Effector memory CD4-positive, alpha-beta T cell (primary cell): ENCODE results near the gene GSTP1.
"Not testable (repeated sequence)": the region's sequence is repeated elsewhere in the genome, so short reads cannot be mapped to it uniquely, and the experiment has no call there.

Experiments used
- DNase-seq, 3 donors: peaks; one replicate each; pipeline ENCODE4 v3.0.0-alpha.2; 2020
- H3K27ac ChIP-seq: 2 replicates; pipeline ENCODE4 v1.7.0; 2013; ENCODE audit warnings: mild to moderate bottlenecking, low read length, moderate library complexity; ENCODE audit not compliant: insufficient read depth, poor library complexity, severe bottlenecking
- H3K27me3 ChIP-seq: replicated peaks from 2 replicates; pipeline ENCODE4 v1.7.0; 2013; ENCODE audit warnings: mild to moderate bottlenecking, low read length; ENCODE audit not compliant: insufficient read depth, control insufficient read depth, poor library complexity, severe bottlenecking
- H3K36me3 ChIP-seq: 2 replicates; pipeline ENCODE4 v1.7.0; 2013; ENCODE audit warnings: mild to moderate bottlenecking, low read length, moderate library complexity; ENCODE audit not compliant: control insufficient read depth, insufficient read depth
- H3K4me1 ChIP-seq: 2 replicates; pipeline ENCODE4 v1.7.0; 2013; ENCODE audit warnings: low read length, mild to moderate bottlenecking; ENCODE audit not compliant: control insufficient read depth, insufficient read depth, poor library complexity, severe bottlenecking
- H3K4me3 ChIP-seq: 2 replicates; pipeline ENCODE4 v1.7.0; 2013; ENCODE audit warnings: low read length, low read depth, mild to moderate bottlenecking; ENCODE audit not compliant: insufficient read depth, poor library complexity, severe bottlenecking
- H3K9me3 ChIP-seq: 2 replicates; pipeline ENCODE4 v1.7.0; 2013; ENCODE audit warnings: mild to moderate bottlenecking, low read length, moderate library complexity; ENCODE audit not compliant: control insufficient read depth

GSTP1 gene

GRCh38 chr11:67562963-67563704 lies 20.5 kb upstream of the GSTP1 start:
- H3K4me3 ChIP-seq, result no peak overlapping the region

GRCh38 chr11:67563705-67564114 lies 19.9 kb upstream of the GSTP1 start:
- H3K9me3 ChIP-seq, H3K4me1 ChIP-seq, H3K27me3 ChIP-seq, H3K27ac ChIP-seq, DNase-seq, H3K4me3 ChIP-seq, H3K36me3 ChIP-seq: not testable (repeated sequence)

More at GRCh38 chr11:67562963-67563704, 20.5 kb upstream of the GSTP1 start:
- H3K9me3 ChIP-seq, result no peaks in the 10 kb centered on the region
- H3K27me3 ChIP-seq, result no peaks in the 10 kb centered on the region
- no peaks in the 10 kb centered on the region for H3K36me3 ChIP-seq
- H3K27ac ChIP-seq, result no peak overlapping the region
- H3K4me1 ChIP-seq, result no peaks in the 10 kb centered on the region
- DNase-seq, result no peak

- Histone ChIP-seq H3K4me3 (no peak overlapping the region), H3K36me3 (no peaks in the 10 kb centered on the region), H3K4me1 (no peaks in the 10 kb centered on the region), H3K27ac (no peak overlapping the region), H3K27me3 (no peaks in the 10 kb centered on the region), H3K9me3 (no peaks in the 10 kb centered on the region)
- no peak for DNase-seq
Measured at GRCh38 chr11:67564230-67564629, 19.4 kb upstream of the GSTP1 start.

- Histone ChIP-seq H3K27ac (no peak overlapping the region), H3K27me3 (no peaks in the 10 kb centered on the region), H3K4me3 (no peak overlapping the region), H3K4me1 (no peaks in the 10 kb centered on the region), H3K9me3 (no peaks in the 10 kb centered on the region), H3K36me3 (no peaks in the 10 kb centered on the region)
- no peak for DNase-seq
Measured at GRCh38 chr11:67571443-67571842, 12.2 kb upstream of the GSTP1 start.

GRCh38 chr11:67572305-67572704 lies 11.3 kb upstream of the GSTP1 start:
- no peaks in the 10 kb centered on the region for H3K4me1 ChIP-seq
- DNase-seq, result no peak
- H3K27ac ChIP-seq, result no peak overlapping the region
- H3K27me3 ChIP-seq, result no peaks in the 10 kb centered on the region
- H3K4me3 ChIP-seq, result no peak overlapping the region
- no peaks in the 10 kb centered on the region for H3K36me3 ChIP-seq
- no peaks in the 10 kb centered on the region for H3K9me3 ChIP-seq

GRCh38 chr11:67572747-67573419 lies 10.7 kb upstream of the GSTP1 start:
- Histone ChIP-seq H3K4me1 (no peaks in the 10 kb centered on the region), H3K27ac (no peak overlapping the region)
- no peak for DNase-seq

GRCh38 chr11:67574938-67575337 lies 8.7 kb upstream of the GSTP1 start:
- Histone ChIP-seq H3K27ac (no peak overlapping the region), H3K27me3 (no peaks in the 10 kb centered on the region), H3K9me3 (no peaks in the 10 kb centered on the region), H3K4me3 (no peak overlapping the region), H3K36me3 (no peaks in the 10 kb centered on the region), H3K4me1 (no peaks in the 10 kb centered on the region)
- DNase-seq, result no peak

More at GRCh38 chr11:67572747-67573419, 10.7 kb upstream of the GSTP1 start:
- no peaks in the 10 kb centered on the region for H3K36me3 ChIP-seq
- no peak overlapping the region for H3K4me3 ChIP-seq
- no peaks in the 10 kb centered on the region for H3K9me3 ChIP-seq
- H3K27me3 ChIP-seq, result no peaks in the 10 kb centered on the region

- Histone ChIP-seq H3K4me1 (no peaks in the 10 kb centered on the region), H3K4me3 (no peak overlapping the region), H3K36me3 (no peaks in the 10 kb centered on the region), H3K27ac (no peak overlapping the region), H3K27me3 (no peaks in the 10 kb centered on the region), H3K9me3 (no peaks in the 10 kb centered on the region)
- no peak for DNase-seq
Measured at GRCh38 chr11:67576735-67577475, 6.7 kb upstream of the GSTP1 start.

- no peak for DNase-seq
- H3K27ac ChIP-seq, result no peak overlapping the region
- H3K4me1 ChIP-seq, result no peaks in the 10 kb centered on the region
- H3K9me3 ChIP-seq, result no peaks in the 10 kb centered on the region
- H3K36me3 ChIP-seq, result no peaks in the 10 kb centered on the region
- no peaks in the 10 kb centered on the region for H3K27me3 ChIP-seq
- H3K4me3 ChIP-seq, result no peak overlapping the region
Measured at GRCh38 chr11:67577951-67578350, 5.7 kb upstream of the GSTP1 start.

- DNase-seq, result no peak
- no peaks in the 10 kb centered on the region for H3K27me3 ChIP-seq
Measured at GRCh38 chr11:67581469-67581868, 2.1 kb upstream of the GSTP1 start.

More at GRCh38 chr11:67581469-67581868, 2.1 kb upstream of the GSTP1 start:
- Histone ChIP-seq H3K9me3 (no peaks in the 10 kb centered on the region), H3K4me3 (no peak overlapping the region), H3K4me1 (peaks cover 7% of the 10 kb centered on the region), H3K36me3 (no peaks in the 10 kb centered on the region), H3K27ac (no peak overlapping the region)
